Ishikawa (cell line): Measurements from ENCODE around the gene CAMK4.

Experiments
- CEBPB ChIP-seq: IDR thresholded peaks from 2 replicates; pipeline ENCODE4 v1.6.1; 2012
- CREB1 ChIP-seq: IDR thresholded peaks from 2 replicates; pipeline ENCODE4 v1.6.1; 2012; ENCODE audit warnings: low read depth
- EGR1 ChIP-seq: IDR thresholded peaks from 2 replicates; pipeline ENCODE4 v1.6.1; 2012
- EP300 ChIP-seq: IDR thresholded peaks from 2 replicates; pipeline ENCODE4 v1.6.1; 2012; ENCODE audit warnings: borderline replicate concordance
- FOXM1 ChIP-seq: IDR thresholded peaks from 2 replicates; pipeline ENCODE4 v1.6.1; 2012; ENCODE audit warnings: low read depth, borderline replicate concordance
- MAX ChIP-seq: IDR thresholded peaks from 2 replicates; pipeline ENCODE4 v1.6.1; 2012
- NFIC ChIP-seq: IDR thresholded peaks from 2 replicates; pipeline ENCODE4 v1.6.1; 2012
- RAD21 ChIP-seq: IDR thresholded peaks from 2 replicates; pipeline ENCODE4 v1.6.1; 2012; ENCODE audit warnings: low read depth
- REST ChIP-seq: IDR thresholded peaks from 2 replicates; pipeline ENCODE4 v1.6.1; 2012; ENCODE audit warnings: low read depth, mild to moderate bottlenecking
- TAF1 ChIP-seq: IDR thresholded peaks from 2 replicates; pipeline ENCODE4 v1.6.1; 2012; ENCODE audit warnings: low read depth, mild to moderate bottlenecking
- TCF12 ChIP-seq: IDR thresholded peaks from 2 replicates; pipeline ENCODE4 v1.6.1; 2012; ENCODE audit warnings: low read depth
- TEAD4 ChIP-seq: IDR thresholded peaks from 2 replicates; pipeline ENCODE4 v1.6.1; 2012
- USF1 ChIP-seq: IDR thresholded peaks from 2 replicates; pipeline ENCODE4 v1.6.1; 2012
- YY1 ChIP-seq: IDR thresholded peaks from 2 replicates; pipeline ENCODE4 v1.6.1; 2012; ENCODE audit warnings: low read depth
- ZBTB7A ChIP-seq: IDR thresholded peaks from 2 replicates; pipeline ENCODE4 v1.6.1; 2012; ENCODE audit warnings: low read depth

CAMK4 gene

GRCh38 chr5:111235635-111236034 is 11.5 kb downstream of the CAMK4 start:
- TF ChIP-seq CEBPB, result no peak
- TF ChIP-seq ZBTB7A, result no peak
- TF ChIP-seq TAF1, result no peak
- no peak for TF ChIP-seq REST
- TF ChIP-seq EP300, result no peak

- no peak for TF ChIP-seq MAX
- TF ChIP-seq CREB1, result no peak
- no peak for TF ChIP-seq FOXM1
- no peak for TF ChIP-seq EGR1
- TF ChIP-seq RAD21, result no peak
- no peak for TF ChIP-seq ZBTB7A
- TF ChIP-seq EP300, result no peak
- no peak for TF ChIP-seq REST
- no peak for TF ChIP-seq YY1
- no peak for TF ChIP-seq USF1
- no peak for TF ChIP-seq NFIC
- no peak for TF ChIP-seq TCF12
- no peak for TF ChIP-seq TEAD4
- TF ChIP-seq TAF1, result no peak
- no peak for TF ChIP-seq CEBPB
Observed at GRCh38 chr5:111236348-111236747, 12.2 kb downstream of the CAMK4 start.

- TF ChIP-seq MAX (no peak), YY1 (no peak), CEBPB (no peak), FOXM1 (no peak), TCF12 (no peak), TAF1 (no peak), USF1 (no peak), EGR1 (no peak)
Observed at GRCh38 chr5:111236995-111237394, 12.8 kb downstream of the CAMK4 start.

- TF ChIP-seq USF1 (no peak), TAF1 (no peak)
Observed at GRCh38 chr5:111237470-111237869, 13.3 kb downstream of the CAMK4 start.

GRCh38 chr5:111238431-111239225 is 14.4 kb downstream of the CAMK4 start:
- no peak for TF ChIP-seq TAF1
- TF ChIP-seq CREB1, result no peak

- no peak for TF ChIP-seq MAX
- no peak for TF ChIP-seq CREB1
- no peak for TF ChIP-seq FOXM1
- TF ChIP-seq EP300, result no peak
- no peak for TF ChIP-seq TCF12
- TF ChIP-seq RAD21, result no peak
- no peak for TF ChIP-seq TEAD4
- no peak for TF ChIP-seq CEBPB
- no peak for TF ChIP-seq REST
- TF ChIP-seq USF1, result no peak
- no peak for TF ChIP-seq ZBTB7A
- TF ChIP-seq NFIC, result no peak
- no peak for TF ChIP-seq YY1
- TF ChIP-seq TAF1, result no peak
Observed at GRCh38 chr5:111241696-111242095, 17.5 kb downstream of the CAMK4 start.
